Measurements from ENCODE around the gene PPM1A.
A peak's percentile ranks its signal among the peaks of the same experiment; 100 is the strongest.

Gene PPM1A

GRCh38 chr14:60251877-60252276 is 2.9 kb downstream of the PPM1A start:
- TF ChIP-seq, protein P1, sequence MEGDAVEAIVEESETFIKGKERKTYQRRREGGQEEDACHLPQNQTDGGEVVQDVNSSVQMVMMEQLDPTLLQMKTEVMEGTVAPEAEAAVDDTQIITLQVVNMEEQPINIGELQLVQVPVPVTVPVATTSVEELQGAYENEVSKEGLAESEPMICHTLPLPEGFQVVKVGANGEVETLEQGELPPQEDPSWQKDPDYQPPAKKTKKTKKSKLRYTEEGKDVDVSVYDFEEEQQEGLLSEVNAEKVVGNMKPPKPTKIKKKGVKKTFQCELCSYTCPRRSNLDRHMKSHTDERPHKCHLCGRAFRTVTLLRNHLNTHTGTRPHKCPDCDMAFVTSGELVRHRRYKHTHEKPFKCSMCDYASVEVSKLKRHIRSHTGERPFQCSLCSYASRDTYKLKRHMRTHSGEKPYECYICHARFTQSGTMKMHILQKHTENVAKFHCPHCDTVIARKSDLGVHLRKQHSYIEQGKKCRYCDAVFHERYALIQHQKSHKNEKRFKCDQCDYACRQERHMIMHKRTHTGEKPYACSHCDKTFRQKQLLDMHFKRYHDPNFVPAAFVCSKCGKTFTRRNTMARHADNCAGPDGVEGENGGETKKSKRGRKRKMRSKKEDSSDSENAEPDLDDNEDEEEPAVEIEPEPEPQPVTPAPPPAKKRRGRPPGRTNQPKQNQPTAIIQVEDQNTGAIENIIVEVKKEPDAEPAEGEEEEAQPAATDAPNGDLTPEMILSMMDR (IDR thresholded peaks at IDR 0.05; ENCODE audit: low read length) = no peak
- no peaks in the 10 kb centered on the region for H3F3A ChIP-seq (ENCODE audit: insufficient read depth, low read length)
- no peaks in the 10 kb centered on the region for H4K20me1 ChIP-seq (ENCODE audit: insufficient read depth, low read length)
- H3K4me1 ChIP-seq (ENCODE audit: insufficient read depth, low read length, severe bottlenecking) = peaks cover 57% of the 10 kb centered on the region
- H3K79me2 ChIP-seq (ENCODE audit: insufficient read depth, low read length) = peaks cover 70% of the 10 kb centered on the region
- H2AFZ ChIP-seq (ENCODE audit: low read length) = no peak overlapping the region
- no peaks in the 10 kb centered on the region for H3K27me3 ChIP-seq (ENCODE audit: insufficient read depth, low read length)
- H3K27ac ChIP-seq (ENCODE audit: low read depth, low read length, poor library complexity, severe bottlenecking) = peak overlapping the region; percentile 82
- no peaks in the 10 kb centered on the region for H3K9me2 ChIP-seq (ENCODE audit: low read depth, low read length)
- H3K36me3 ChIP-seq (ENCODE audit: insufficient read depth, low read length) = peaks cover 47% of the 10 kb centered on the region
- H3K9ac ChIP-seq (ENCODE audit: low read length) = peak overlapping the region; percentile 93
- peaks cover 4% of the 10 kb centered on the region; the same call in 1 of the 2 replicates for H3K9me3 ChIP-seq (ENCODE audit: low read length)
- peak overlapping the region; percentile 89 for H3K4me2 ChIP-seq (ENCODE audit: low read length)
- H3K4me3 ChIP-seq (ENCODE audit: low read depth, low read length, poor library complexity, severe bottlenecking) = peak overlapping the region; percentile 67

DNA sequence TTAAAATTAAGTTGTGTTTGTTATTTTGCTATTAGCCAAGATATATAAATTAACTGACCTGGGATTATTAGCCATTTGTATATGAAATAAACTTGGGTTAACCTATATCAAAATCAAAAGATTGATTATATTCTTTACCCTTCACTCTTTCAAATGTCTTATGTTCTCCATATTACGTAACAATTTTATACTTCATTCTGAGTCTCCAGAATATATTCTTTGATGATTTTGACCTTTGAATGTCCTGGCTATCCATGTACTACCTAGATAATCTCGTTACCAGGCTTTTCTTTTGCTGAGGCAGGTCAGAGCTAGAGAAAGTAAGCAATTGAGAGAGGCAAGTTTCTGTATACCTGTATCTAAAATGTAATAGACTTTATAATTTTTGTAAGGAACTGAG is 3.6 kb downstream of the PPM1A start:
- no peaks in the 10 kb centered on the region for H4K20me1 ChIP-seq (ENCODE audit: insufficient read depth, low read length)

DNA sequence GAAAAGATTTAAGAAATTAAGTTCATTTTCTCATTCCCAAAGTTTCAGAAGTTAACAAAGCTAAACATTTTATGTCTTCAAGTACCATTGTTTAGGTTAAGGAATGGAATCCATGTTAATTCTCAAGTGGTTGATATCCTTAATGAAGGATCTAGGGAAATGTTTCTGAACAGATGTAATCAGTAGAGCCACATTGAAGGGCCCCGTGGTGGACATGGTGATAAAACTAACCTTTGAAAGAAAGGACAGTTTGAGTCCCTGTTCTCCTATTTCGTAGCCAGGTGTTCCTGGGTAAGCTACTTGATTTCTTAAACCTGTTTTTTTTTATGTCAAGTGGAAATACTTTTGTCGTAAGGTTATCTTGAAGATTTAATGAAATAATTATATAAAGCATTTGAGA is 4.6 kb downstream of the PPM1A start:
- H3K4me2 ChIP-seq (ENCODE audit: low read length) = no peak overlapping the region

More for the DNA sequence above, 3.6 kb downstream of the PPM1A start:
- Histone ChIP-seq H3K4me3 (ENCODE audit: low read depth, low read length, poor library complexity, severe bottlenecking) (peak overlapping the region; percentile 67), H3K4me2 (ENCODE audit: low read length) (peak overlapping the region; percentile 89), H3K9me3 (ENCODE audit: low read length) (peaks cover 4% of the 10 kb centered on the region; the same call in 1 of the 2 replicates), H3K27me3 (ENCODE audit: insufficient read depth, low read length) (no peaks in the 10 kb centered on the region), H3K9ac (ENCODE audit: low read length) (no peak overlapping the region; the same call in 1 of the 2 replicates), H3K27ac (ENCODE audit: low read depth, low read length, poor library complexity, severe bottlenecking) (no peak overlapping the region), H3K79me2 (ENCODE audit: insufficient read depth, low read length) (peaks cover 77% of the 10 kb centered on the region), H3K9me2 (ENCODE audit: low read depth, low read length) (no peaks in the 10 kb centered on the region), H3K4me1 (ENCODE audit: insufficient read depth, low read length, severe bottlenecking) (peaks cover 59% of the 10 kb centered on the region), H3K36me3 (ENCODE audit: insufficient read depth, low read length) (peaks cover 48% of the 10 kb centered on the region), H2AFZ (ENCODE audit: low read length) (no peak overlapping the region), H3F3A (ENCODE audit: insufficient read depth, low read length) (no peaks in the 10 kb centered on the region)
- no peak for TF ChIP-seq EZH2 (IDR thresholded peaks at IDR 0.05; ENCODE audit: borderline replicate concordance, low read length)
- TF ChIP-seq, protein P1 (IDR thresholded peaks at IDR 0.05; ENCODE audit: low read length) = no peak

More for the DNA sequence above, 4.6 kb downstream of the PPM1A start:
- Histone ChIP-seq H3K9me3 (ENCODE audit: low read length) (peaks cover 4% of the 10 kb centered on the region; the same call in 1 of the 2 replicates), H4K20me1 (ENCODE audit: insufficient read depth, low read length) (no peaks in the 10 kb centered on the region), H3K27ac (ENCODE audit: low read depth, low read length, poor library complexity, severe bottlenecking) (no peak overlapping the region), H3K9me2 (ENCODE audit: low read depth, low read length) (no peaks in the 10 kb centered on the region), H3F3A (ENCODE audit: insufficient read depth, low read length) (no peaks in the 10 kb centered on the region), H3K9ac (ENCODE audit: low read length) (no peak overlapping the region), H3K4me1 (ENCODE audit: insufficient read depth, low read length, severe bottlenecking) (peaks cover 58% of the 10 kb centered on the region), H3K4me3 (ENCODE audit: low read depth, low read length, poor library complexity, severe bottlenecking) (no peak overlapping the region), H3K36me3 (ENCODE audit: insufficient read depth, low read length) (peaks cover 52% of the 10 kb centered on the region), H3K79me2 (ENCODE audit: insufficient read depth, low read length) (peaks cover 87% of the 10 kb centered on the region), H2AFZ (ENCODE audit: low read length) (no peak overlapping the region), H3K27me3 (ENCODE audit: insufficient read depth, low read length) (no peaks in the 10 kb centered on the region)
- TF ChIP-seq, protein P1 (IDR thresholded peaks at IDR 0.05; ENCODE audit: low read length) = no peak
- TF ChIP-seq EZH2 (IDR thresholded peaks at IDR 0.05; ENCODE audit: borderline replicate concordance, low read length) = no peak

All from OCI-LY1 (cell line).